Keratinocyte (primary cell): ENCODE results near the gene VPS13D. TPM values are rescaled to one million over a fixed set of nuclear protein-coding genes. Genes with fewer than 3 reads are reported as not detected.

Source experiments
- DNase-seq: peaks from one replicate; pipeline ENCODE4 v3.0.0-alpha.2; 2011; ENCODE audit warnings: low read depth, missing footprints, low spot score
- FAIRE-seq: peaks from 2 replicates; lab custom pipeline; 2011; peaks lifted over from hg19 to GRCh38; lab: Jason Lieb, UNC
- H2AFZ ChIP-seq: 2 replicates; pipeline ENCODE4 v1.6.0; 2012; ENCODE audit warnings: low read length, control low read depth, inconsistent platforms; ENCODE audit not compliant: control insufficient read depth
- H3K27ac ChIP-seq: 2 replicates; pipeline ENCODE4 v1.5.1; 2011; ENCODE audit warnings: low read length; ENCODE audit not compliant: control insufficient read depth, insufficient read depth
- H3K27me3 ChIP-seq: 3 replicates; pipeline ENCODE4 v1.6.0; 2011; ENCODE audit warnings: low read length; ENCODE audit not compliant: control insufficient read depth, insufficient read depth; ENCODE audit errors: extremely low read depth
- H3K36me3 ChIP-seq, 2 experiments: 2 replicates in 1 of 2; 3 replicates in 1 of 2; pipeline ENCODE4 v1.5.1; 2011; ENCODE audit warnings: low read length in 2 of 2, mild to moderate bottlenecking in 1 of 2; ENCODE audit not compliant: control insufficient read depth in 2 of 2, insufficient read depth in 2 of 2; ENCODE audit errors: extremely low read depth in 1 of 2
- H3K4me1 ChIP-seq: 3 replicates; pipeline ENCODE4 v1.5.1; 2011; ENCODE audit warnings: low read length; ENCODE audit not compliant: control insufficient read depth, insufficient read depth; ENCODE audit errors: extremely low read depth
- H3K4me2 ChIP-seq: 3 replicates; pipeline ENCODE4 v1.6.0; 2011; ENCODE audit warnings: low read depth, low read length; ENCODE audit not compliant: control insufficient read depth, insufficient read depth; ENCODE audit errors: extremely low read depth
- H3K4me3 ChIP-seq, 3 experiments: fragments of 200-600 bp in 1 of 3; sonication (generic) in 1 of 3; 2 replicates in 2 of 3; 3 replicates in 1 of 3; pipeline ENCODE4 v1.5.1; 2011 to 2016; ENCODE audit warnings: low read length in 3 of 3, mild to moderate bottlenecking in 3 of 3, control low read depth in 2 of 3, inconsistent platforms in 1 of 3, low read depth in 1 of 3, mixed read lengths in 1 of 3, mixed run types in 1 of 3, moderate library complexity in 1 of 3; ENCODE audit not compliant: control insufficient read depth in 2 of 3, insufficient read depth in 2 of 3; ENCODE audit errors: extremely low read depth in 1 of 3
- H3K79me2 ChIP-seq: 2 replicates; pipeline ENCODE4 v1.6.0; 2012; ENCODE audit warnings: low read length; ENCODE audit not compliant: control insufficient read depth, insufficient read depth
- H3K9ac ChIP-seq: 3 replicates; pipeline ENCODE4 v1.6.0; 2011; ENCODE audit warnings: low read length; ENCODE audit not compliant: control insufficient read depth, insufficient read depth; ENCODE audit errors: extremely low read depth
- H3K9me1 ChIP-seq: 3 replicates; pipeline ENCODE4 v1.6.0; 2011; ENCODE audit warnings: low read length; ENCODE audit not compliant: control insufficient read depth, insufficient read depth; ENCODE audit errors: extremely low read depth
- H3K9me3 ChIP-seq: 2 replicates; pipeline ENCODE4 v1.5.1; 2012; ENCODE audit warnings: low read depth, low read length; ENCODE audit not compliant: control insufficient read depth
- H4K20me1 ChIP-seq: 3 replicates; pipeline ENCODE4 v1.6.0; 2011; ENCODE audit warnings: low read length; ENCODE audit not compliant: control insufficient read depth, insufficient read depth; ENCODE audit errors: extremely low read depth
- EZH2 ChIP-seq: IDR thresholded peaks from one replicate; pipeline ENCODE4 v1.6.1; 2012; ENCODE audit warnings: inconsistent platforms, mild to moderate bottlenecking, low read length, moderate library complexity
- dilution Hi-C: fragments of 300-500 bp; cut with MboI; formaldehyde crosslinking; loops from one replicate; pipeline ENCODE4 v1.7.0; 2020; ENCODE audit warnings: low sequenced_read_pairs; ENCODE audit not compliant: extremely low pct_ligation_motif_present
- polyA plus RNA-seq, 5 experiments: library from polyadenylated mRNA; depleted of rRNA in 3 of 5; stranded (reverse) in 3 of 5; stranded (forward) in 1 of 5; unstranded in 1 of 5; fragments of >200 nt; gene quantifications; 1 replicate in 1 of 5; 2 replicates in 3 of 5; 3 replicates in 1 of 5; pipeline versions ENCODE4 v1.2.1 to v1.2.3, GENCODE V29; 2011 to 2012; ENCODE audit warnings: missing spikeins in 2 of 5, low read depth in 1 of 5, low replicate concordance in 1 of 5
- TF ChIP-seq, protein P1 (sequence below), 3 experiments: IDR thresholded peaks in 1 of 3; conservative IDR thresholded peaks in 1 of 3; optimal IDR thresholded peaks in 1 of 3; 2 replicates in 2 of 3; 3 replicates in 1 of 3; pipeline versions ENCODE3 to v1.5.1; 2011; ENCODE audit warnings: low read length in 3 of 3, mild to moderate bottlenecking in 3 of 3, moderate library complexity in 2 of 3, control low read depth in 1 of 3, inconsistent platforms in 1 of 3; ENCODE audit not compliant: insufficient read depth in 2 of 3; ENCODE audit errors: extremely low read depth in 1 of 3

Gene VPS13D
- polyA plus RNA-seq, 1 donor (not counting 4 experiments of a cell fraction or from before 2014, with no cell fraction given): 19.0 TPM

GRCh38 chr1:12472798-12473551 lies 243.1 kb downstream of the VPS13D start:
- peaks cover 2% of the 10 kb centered on the region for H3K9me1 ChIP-seq
- dilution Hi-C loops: no loop called here
- FAIRE-seq: no peak
- no peak overlapping the region for H3K4me3 ChIP-seq
- no peak overlapping the region for H3K27ac ChIP-seq
- H3K9ac ChIP-seq: no peak overlapping the region
- no peak overlapping the region for H3K4me2 ChIP-seq
- no peaks in the 10 kb centered on the region for H3K79me2 ChIP-seq
- H4K20me1 ChIP-seq: no peaks in the 10 kb centered on the region
- no peak overlapping the region for H2AFZ ChIP-seq
- H3K4me1 ChIP-seq: peaks cover 4% of the 10 kb centered on the region
- no peaks in the 10 kb centered on the region for H3K27me3 ChIP-seq
- peaks cover 0 to 8% of the 10 kb centered on the region in 2 experiments for H3K36me3 ChIP-seq
- DNase-seq: no peak
- no peaks in the 10 kb centered on the region for H3K9me3 ChIP-seq
- no peak for TF ChIP-seq EZH2
- TF ChIP-seq, protein P1, sequence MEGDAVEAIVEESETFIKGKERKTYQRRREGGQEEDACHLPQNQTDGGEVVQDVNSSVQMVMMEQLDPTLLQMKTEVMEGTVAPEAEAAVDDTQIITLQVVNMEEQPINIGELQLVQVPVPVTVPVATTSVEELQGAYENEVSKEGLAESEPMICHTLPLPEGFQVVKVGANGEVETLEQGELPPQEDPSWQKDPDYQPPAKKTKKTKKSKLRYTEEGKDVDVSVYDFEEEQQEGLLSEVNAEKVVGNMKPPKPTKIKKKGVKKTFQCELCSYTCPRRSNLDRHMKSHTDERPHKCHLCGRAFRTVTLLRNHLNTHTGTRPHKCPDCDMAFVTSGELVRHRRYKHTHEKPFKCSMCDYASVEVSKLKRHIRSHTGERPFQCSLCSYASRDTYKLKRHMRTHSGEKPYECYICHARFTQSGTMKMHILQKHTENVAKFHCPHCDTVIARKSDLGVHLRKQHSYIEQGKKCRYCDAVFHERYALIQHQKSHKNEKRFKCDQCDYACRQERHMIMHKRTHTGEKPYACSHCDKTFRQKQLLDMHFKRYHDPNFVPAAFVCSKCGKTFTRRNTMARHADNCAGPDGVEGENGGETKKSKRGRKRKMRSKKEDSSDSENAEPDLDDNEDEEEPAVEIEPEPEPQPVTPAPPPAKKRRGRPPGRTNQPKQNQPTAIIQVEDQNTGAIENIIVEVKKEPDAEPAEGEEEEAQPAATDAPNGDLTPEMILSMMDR (optimal IDR thresholded peaks at IDR 0.05 in 1 of 3, IDR thresholded peaks at IDR 0.05 in 1 of 3, conservative IDR thresholded peaks at IDR 0.05 in 1 of 3; ENCODE audit: extremely low read depth in 1 of 3, insufficient read depth in 2 of 3, low read length in 3 of 3): no peak

GRCh38 chr1:12473596-12474362 lies 243.9 kb downstream of the VPS13D start:
- no peak for TF ChIP-seq EZH2
- TF ChIP-seq, protein P1 (optimal IDR thresholded peaks at IDR 0.05 in 1 of 3, IDR thresholded peaks at IDR 0.05 in 1 of 3, conservative IDR thresholded peaks at IDR 0.05 in 1 of 3; ENCODE audit: extremely low read depth in 1 of 3, insufficient read depth in 2 of 3, low read length in 3 of 3): no peak
- FAIRE-seq (no peak), DNase-seq (no peak)
- Histone ChIP-seq H3K36me3 (peaks cover 0 to 8% of the 10 kb centered on the region in 2 experiments), H3K4me1 (peaks cover 12% of the 10 kb centered on the region), H3K9me1 (peaks cover 2% of the 10 kb centered on the region), H3K27ac (no peak overlapping the region), H4K20me1 (no peaks in the 10 kb centered on the region), H3K4me3 (no peak overlapping the region), H3K9ac (no peak overlapping the region), H3K4me2 (no peak overlapping the region), H3K27me3 (no peaks in the 10 kb centered on the region), H3K9me3 (no peaks in the 10 kb centered on the region), H2AFZ (no peak overlapping the region), H3K79me2 (no peaks in the 10 kb centered on the region)
- dilution Hi-C loops: no loop called here
